GM12865 (cell line): Measurements from ENCODE around the gene TEAD3.

Experiments
- DNase-seq: peaks from one replicate; pipeline ENCODE4 v3.0.0; 2010; ENCODE audit warnings: low read depth
- H3K4me3 ChIP-seq: 2 replicates; pipeline ENCODE4 v1.5.1; 2011; ENCODE audit warnings: mild to moderate bottlenecking, low read depth, low read length, control low read depth
- CTCF ChIP-seq: IDR thresholded peaks from 2 replicates; pipeline ENCODE4 v1.5.1; 2011; ENCODE audit warnings: low read length, control low read depth, low read depth, inconsistent platforms; ENCODE audit not compliant: insufficient read depth; ENCODE audit errors: missing control alignments

Gene TEAD3

DNA sequence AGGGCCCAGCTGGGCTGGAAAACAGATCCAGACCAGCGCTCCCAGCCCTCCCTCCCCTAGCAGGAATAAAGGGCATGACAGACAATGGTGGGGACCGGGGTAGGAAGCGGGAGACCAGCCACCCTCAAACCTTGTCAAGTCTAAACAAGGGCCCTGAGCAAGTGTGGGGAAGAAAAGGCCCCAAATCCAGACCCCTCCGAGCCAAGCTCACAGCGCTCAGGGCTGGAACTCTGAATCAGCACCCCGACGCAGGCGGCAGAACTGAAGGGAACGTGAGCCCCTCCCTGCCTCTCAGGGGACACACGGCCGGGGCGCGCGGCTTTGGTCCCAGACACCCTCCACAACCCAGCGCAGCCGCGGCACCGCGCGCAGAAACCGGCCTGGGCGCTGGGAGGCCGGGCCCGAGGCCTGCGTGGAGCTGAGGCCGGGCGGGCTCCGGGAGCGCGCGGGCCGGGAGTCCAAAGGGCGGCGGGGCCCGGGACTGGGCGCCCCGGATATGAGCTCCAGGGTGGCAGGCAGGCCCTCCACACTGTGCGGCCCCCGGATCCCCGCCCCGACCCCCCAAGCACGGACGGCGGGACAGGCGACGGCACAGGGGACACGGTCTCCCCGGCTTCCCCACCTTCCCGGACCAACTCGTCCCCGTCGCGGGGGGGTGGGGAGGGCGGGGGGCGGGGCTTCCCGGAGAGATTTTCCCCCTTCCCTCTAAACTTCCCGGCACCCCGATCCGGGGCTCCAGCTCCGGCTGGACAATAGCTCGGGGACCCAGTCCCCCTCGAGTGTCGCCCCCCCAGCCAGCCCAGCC is 641 bp downstream of the TEAD3 start:
- H3K4me3 ChIP-seq = peak overlapping the region; percentile 35
- DNase-seq = no peak
- no peak for TF ChIP-seq CTCF

DNA sequence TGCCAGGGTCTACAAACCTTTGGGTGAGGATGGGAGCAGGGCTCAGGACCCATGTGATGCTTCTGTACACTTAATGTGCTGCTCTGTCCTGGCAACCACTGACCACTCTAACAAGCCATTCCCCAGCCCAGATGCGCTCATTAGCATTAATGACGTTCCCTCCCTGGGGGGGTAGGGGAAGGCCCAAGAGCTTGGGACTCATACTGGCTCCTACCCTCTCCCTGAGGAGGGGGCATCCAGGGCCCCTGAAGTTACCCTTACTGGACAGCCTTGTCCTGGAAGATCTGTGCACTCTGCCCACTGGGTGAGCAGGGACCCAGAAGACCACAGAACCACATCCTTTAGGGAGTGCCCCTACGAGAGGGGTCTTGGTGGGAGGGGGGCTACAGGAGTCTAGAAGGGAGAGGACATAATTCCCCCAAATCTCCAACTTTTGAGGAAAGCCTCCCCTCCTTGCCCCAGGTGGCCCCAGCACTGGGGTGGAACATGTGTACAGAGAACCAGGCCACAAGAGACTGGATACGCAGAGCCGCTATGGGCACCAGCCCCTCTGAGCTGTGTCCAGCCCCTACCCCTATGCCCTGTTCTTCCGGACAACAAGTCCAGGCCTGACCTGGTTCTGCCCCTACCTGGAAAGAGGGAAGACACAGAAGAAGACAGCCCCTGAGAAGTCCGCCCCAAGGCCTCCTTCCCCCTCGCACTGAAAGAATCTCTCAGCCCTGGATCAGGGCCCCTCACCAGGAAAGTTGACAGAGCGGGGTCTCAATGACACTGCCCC is 1.4 kb downstream of the TEAD3 start:
- no peak for DNase-seq
- no peak for TF ChIP-seq CTCF
- no peak overlapping the region for H3K4me3 ChIP-seq

DNA sequence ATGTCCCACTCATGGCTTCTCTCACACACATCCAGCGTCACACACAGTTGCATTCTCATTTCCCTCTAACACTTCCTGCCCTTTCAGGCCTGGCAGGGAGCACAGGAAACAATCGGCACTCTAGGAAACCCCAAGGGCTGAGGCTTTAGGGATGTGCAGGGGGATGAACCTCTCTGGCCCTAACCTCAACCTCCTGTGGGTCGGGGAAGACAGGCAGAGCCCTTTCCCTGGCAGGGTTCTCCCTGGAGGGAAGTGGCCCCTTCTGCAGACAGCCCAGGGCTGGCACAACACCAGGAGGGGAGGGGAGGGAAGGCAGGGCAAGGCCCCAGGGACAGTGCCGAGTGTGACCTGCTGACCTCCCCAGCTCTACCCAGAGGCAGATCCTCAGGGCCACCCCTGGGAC is 2.7 kb downstream of the TEAD3 start:
- no peak overlapping the region for H3K4me3 ChIP-seq
- no peak for TF ChIP-seq CTCF
- no peak for DNase-seq

- H3K4me3 ChIP-seq = no peak overlapping the region
- no peak for DNase-seq
- no peak for TF ChIP-seq CTCF
These were observed 3.4 kb downstream of the TEAD3 start for GRCh38 chr6:35493307-35493983.

DNA sequence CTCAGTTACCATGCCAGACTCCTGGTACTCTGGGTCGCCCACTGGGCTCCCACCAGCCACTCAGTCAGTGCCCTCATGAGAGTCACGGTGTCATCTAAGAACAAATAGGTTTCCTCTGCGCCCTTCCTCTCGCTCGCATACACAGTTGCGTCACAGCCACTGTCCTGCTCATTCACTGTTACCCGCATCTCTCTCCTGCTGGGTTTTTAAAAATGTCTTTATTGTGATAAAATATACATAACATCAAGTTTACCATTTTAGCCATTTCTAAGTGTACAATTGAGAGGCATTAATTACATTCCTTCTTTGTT is 4.0 kb downstream of the TEAD3 start:
- TF ChIP-seq CTCF = no peak
- DNase-seq = no peak
- H3K4me3 ChIP-seq = no peak overlapping the region

GRCh38 chr6:35492258-35492973 is 4.5 kb downstream of the TEAD3 start:
- no peak overlapping the region for H3K4me3 ChIP-seq
- no peak for DNase-seq
- no peak for TF ChIP-seq CTCF
